Stomach (tissue), 4 donors: ENCODE data around the gene CDH12.

Source experiments
- EP300 ChIP-seq: sonication (generic); formaldehyde crosslinking; IDR thresholded peaks from one replicate; pipeline ENCODE4 v1.6.1; 2017; ENCODE audit warnings: antibody characterized with exemption
- POLR2A ChIP-seq, 4 donors: fragments of 450-650 bp; IDR thresholded peaks; one replicate each; pipeline ENCODE4 v1.6.1; 2016; ENCODE audit warnings: antibody characterized with exemption in 4 of 4, control low read depth in 2 of 4, mild to moderate bottlenecking in 1 of 4, moderate library complexity in 1 of 4
- POLR2AphosphoS5 ChIP-seq, 3 donors: sonication (generic); formaldehyde crosslinking; IDR thresholded peaks; one replicate each; pipeline ENCODE4 v1.6.1; 2016; ENCODE audit warnings: antibody characterized with exemption in 3 of 3
- TF ChIP-seq, protein P1 (sequence below), 7 experiments: fragments of 450-650 bp in 4 of 7; fragments of 200-600 bp in 3 of 7; sonication (generic) in 3 of 7; IDR thresholded peaks; one replicate each; pipeline ENCODE4 v1.5.1; 2016 to 2019; ENCODE audit warnings: antibody characterized with exemption in 7 of 7, control low read depth in 2 of 7, mild to moderate bottlenecking in 1 of 7

- TF ChIP-seq, protein P1, sequence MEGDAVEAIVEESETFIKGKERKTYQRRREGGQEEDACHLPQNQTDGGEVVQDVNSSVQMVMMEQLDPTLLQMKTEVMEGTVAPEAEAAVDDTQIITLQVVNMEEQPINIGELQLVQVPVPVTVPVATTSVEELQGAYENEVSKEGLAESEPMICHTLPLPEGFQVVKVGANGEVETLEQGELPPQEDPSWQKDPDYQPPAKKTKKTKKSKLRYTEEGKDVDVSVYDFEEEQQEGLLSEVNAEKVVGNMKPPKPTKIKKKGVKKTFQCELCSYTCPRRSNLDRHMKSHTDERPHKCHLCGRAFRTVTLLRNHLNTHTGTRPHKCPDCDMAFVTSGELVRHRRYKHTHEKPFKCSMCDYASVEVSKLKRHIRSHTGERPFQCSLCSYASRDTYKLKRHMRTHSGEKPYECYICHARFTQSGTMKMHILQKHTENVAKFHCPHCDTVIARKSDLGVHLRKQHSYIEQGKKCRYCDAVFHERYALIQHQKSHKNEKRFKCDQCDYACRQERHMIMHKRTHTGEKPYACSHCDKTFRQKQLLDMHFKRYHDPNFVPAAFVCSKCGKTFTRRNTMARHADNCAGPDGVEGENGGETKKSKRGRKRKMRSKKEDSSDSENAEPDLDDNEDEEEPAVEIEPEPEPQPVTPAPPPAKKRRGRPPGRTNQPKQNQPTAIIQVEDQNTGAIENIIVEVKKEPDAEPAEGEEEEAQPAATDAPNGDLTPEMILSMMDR (IDR thresholded peaks at IDR 0.05), result no peak
- TF ChIP-seq POLR2AphosphoS5 (IDR thresholded peaks at IDR 0.05) (no peak), POLR2A (IDR thresholded peaks at IDR 0.05) (no peak), EP300 (no peak)
Measured at GRCh38 chr5:22787398-22787797, 65.7 kb downstream of the CDH12 start.
